ENCODE results near the gene UBE2Q1.

UBE2Q1 gene

GRCh38 chr1:154577346-154578057 is 19.0 kb upstream of the UBE2Q1 start:
- no peak overlapping the region for H3K27ac ChIP-seq

GRCh38 chr1:154575951-154576566 is 17.6 kb upstream of the UBE2Q1 start:
- TF ChIP-seq CTCF (conservative IDR thresholded peaks at IDR 0.05), result no peak
- no peak for TF ChIP-seq ZFX (IDR thresholded peaks at IDR 0.05)
- H3K27ac ChIP-seq, result no peak overlapping the region

More at GRCh38 chr1:154577346-154578057, 19.0 kb upstream of the UBE2Q1 start:
- no peak for TF ChIP-seq CTCF (conservative IDR thresholded peaks at IDR 0.05)
- no peak for TF ChIP-seq ZFX (IDR thresholded peaks at IDR 0.05)

GRCh38 chr1:154575147-154575927 is 16.9 kb upstream of the UBE2Q1 start:
- no peak overlapping the region for H3K27ac ChIP-seq
- TF ChIP-seq ZFX (IDR thresholded peaks at IDR 0.05) (no peak), CTCF (conservative IDR thresholded peaks at IDR 0.05) (no peak)

- no peak overlapping the region for H3K27ac ChIP-seq
- TF ChIP-seq ZFX (IDR thresholded peaks at IDR 0.05), result no peak
- no peak for TF ChIP-seq CTCF (conservative IDR thresholded peaks at IDR 0.05)
These were observed 16.3 kb upstream of the UBE2Q1 start for GRCh38 chr1:154574716-154575115.

GRCh38 chr1:154573168-154573510 is 14.7 kb upstream of the UBE2Q1 start:
- no peak overlapping the region for H3K27ac ChIP-seq
- TF ChIP-seq CTCF (conservative IDR thresholded peaks at IDR 0.05) (no peak), ZFX (IDR thresholded peaks at IDR 0.05) (no peak)

GRCh38 chr1:154572468-154573167 is 14.2 kb upstream of the UBE2Q1 start:
- no peak overlapping the region for H3K27ac ChIP-seq
- no peak for TF ChIP-seq ZFX (IDR thresholded peaks at IDR 0.05)
- TF ChIP-seq CTCF (conservative IDR thresholded peaks at IDR 0.05), result no peak

Measured in C4-2B (cell line).